ENCODE results near the gene DAB1.

Gene DAB1

GRCh38 chr1:57012315-57012714, 411.5 kb downstream of the DAB1 start:
- no peak for DNase-seq

GRCh38 chr1:57010511-57010910, 413.3 kb downstream of the DAB1 start:
- no peak for DNase-seq

- DNase-seq = no peak
Measured at GRCh38 chr1:57007948-57008347, 415.9 kb downstream of the DAB1 start.

- no peak for DNase-seq
Measured at GRCh38 chr1:57007472-57007871, 416.4 kb downstream of the DAB1 start.

- DNase-seq = no peak
Measured at GRCh38 chr1:57003398-57004139, 420.3 kb downstream of the DAB1 start.

DNA sequence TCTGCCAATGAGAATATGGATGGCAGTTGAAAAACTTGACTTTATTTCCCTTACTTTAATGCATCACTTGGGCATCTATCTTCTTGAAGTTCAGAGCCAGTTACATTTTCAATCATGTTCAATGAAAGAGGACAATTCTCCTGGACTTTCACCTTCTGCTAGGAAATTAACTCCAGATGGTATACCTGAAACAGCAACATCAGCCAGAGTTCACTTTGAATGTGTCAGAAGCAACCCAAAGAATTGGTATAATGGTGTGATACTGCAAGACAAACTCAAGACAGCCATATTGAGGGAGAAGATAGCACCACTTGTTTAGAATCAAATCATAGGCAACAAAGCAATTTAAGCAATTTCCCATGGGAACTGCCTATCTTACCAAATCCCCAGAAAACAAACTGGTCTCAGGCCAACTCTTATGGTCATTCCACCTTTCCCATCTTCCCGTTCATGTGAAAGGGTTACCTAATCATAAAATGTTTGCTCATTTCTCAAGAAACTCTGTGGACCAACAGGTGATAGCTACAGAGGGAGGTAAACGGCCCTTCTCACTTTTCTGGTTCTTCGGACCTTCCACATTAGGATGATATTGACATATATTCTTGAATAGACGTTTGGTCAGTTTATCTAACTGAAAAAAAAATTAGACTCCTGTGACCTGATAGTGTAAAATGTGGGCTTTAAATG, 428.3 kb downstream of the DAB1 start:
- no peak for DNase-seq

GRCh38 chr1:56993475-56993874, 430.4 kb downstream of the DAB1 start:
- DNase-seq = no peak

DNA sequence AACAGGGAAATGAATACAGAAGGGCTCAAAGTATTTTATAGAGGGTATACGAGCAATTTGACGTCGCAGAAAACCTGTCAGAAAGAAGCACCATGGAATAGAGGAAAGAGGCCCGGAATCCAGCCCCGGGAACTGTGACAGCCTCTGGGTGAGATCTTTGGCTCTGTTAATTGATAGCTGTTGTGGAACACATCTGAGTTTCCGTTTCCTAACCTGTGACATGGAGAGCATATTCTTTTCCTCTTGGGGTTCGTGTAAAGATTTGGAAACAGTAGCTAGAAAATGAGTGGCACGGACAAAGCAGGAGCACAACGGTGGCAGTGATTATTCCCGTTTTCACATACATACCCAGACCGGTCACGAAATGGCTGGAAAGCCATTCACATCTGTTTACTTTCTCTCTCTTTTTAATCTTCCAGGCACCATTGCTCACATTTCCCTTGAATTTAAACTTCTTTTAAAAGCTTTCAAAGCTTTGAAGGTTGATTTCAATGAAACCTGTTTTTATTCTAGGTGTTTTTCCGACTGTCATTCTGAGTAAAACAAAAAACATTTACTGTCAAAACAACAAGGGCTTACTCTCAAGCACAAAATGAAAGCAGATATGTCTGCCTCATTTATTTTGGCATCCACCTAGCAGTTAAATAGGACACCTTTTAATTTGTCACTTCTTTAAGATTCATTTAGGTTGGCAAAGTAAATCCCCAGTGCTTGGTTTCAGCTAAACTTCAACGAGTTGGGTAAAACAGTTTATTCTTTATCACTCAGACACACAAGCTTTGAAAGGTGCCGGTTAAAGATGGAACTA, 431.3 kb downstream of the DAB1 start:
- DNase-seq = no peak

DNA sequence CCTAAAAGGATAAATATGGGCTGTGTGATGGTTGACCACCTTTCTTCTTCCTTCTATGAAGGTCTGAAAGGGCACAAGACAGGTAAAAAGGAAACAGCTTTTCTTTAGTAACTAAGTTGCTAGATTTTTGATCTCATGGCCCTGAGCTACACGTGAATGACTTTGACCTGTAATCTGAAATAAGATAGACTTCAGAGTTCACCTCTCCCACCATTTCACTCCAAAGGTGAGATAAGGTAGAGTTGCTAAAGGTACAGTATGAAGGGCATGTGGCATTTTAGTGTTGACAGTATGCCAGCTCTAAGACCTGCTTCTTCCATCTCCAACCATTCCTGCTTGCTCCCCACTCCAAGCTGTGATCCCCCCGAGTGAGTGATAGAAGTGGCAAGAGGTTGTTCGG, 432.3 kb downstream of the DAB1 start:
- no peak for DNase-seq

GRCh38 chr1:56986397-56986796, 437.5 kb downstream of the DAB1 start:
- DNase-seq = no peak

- DNase-seq = no peak
Measured at GRCh38 chr1:56985857-56986256, 438.0 kb downstream of the DAB1 start.

GRCh38 chr1:56983484-56983883, 440.4 kb downstream of the DAB1 start:
- no peak for DNase-seq

DNA sequence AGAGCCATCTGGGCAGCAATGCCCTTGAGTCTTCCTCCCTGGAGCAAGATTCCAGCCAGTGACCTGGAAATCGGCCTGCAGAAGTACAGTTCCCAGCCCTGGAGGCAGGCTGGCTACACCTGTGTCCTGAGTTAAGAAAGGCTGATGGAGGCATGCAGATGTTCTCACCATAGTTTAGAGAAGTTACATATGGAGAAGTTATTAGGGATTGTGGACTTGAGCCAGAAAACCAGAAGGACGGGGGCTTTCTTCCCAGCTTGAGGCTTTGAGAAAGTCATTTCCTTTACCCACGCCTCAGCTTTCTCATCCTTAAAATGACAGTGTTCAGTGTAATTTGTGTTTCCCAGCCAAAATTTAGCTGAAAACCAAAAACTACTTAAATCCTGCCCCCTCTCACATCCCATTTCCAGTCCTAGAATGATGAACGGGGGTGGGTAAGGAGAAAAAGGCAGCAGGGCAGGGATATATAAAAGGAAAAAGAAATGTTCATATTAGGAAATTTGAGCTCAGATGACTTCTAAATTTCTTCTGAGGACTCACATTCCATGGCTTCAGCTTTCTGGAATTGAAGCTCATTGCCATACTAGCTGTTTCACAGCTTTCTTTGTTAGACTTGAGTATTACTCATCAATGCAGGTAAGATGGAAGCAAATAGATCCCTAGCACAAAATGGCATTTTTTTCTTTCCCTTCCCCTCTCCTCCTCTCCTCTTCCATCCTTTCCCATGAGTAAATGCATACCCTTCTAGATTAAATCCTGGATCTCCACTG, 443.7 kb downstream of the DAB1 start:
- DNase-seq = no peak

- no peak for DNase-seq
Measured at GRCh38 chr1:56978819-56979218, 445.0 kb downstream of the DAB1 start.

DNA sequence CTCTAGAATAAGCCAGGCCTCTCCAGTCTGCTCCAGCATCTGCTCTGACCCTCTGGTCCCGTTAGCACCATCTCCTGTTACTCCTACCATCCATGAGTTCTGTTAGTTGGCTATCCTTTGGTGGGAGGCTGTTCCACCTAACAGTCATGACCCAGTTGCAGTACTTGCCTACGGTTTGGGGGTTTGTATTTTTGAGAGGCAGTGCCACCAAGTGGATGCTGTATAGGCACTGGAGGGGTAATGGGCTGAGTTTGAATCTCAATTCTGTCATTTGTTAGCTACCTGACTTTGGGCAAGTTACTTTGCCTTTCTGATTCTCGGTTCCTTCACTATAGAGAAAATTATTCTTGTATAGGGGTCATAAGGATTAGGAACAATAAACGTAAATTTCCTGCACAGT, 445.9 kb downstream of the DAB1 start:
- DNase-seq = no peak

- DNase-seq = no peak
Measured at GRCh38 chr1:56975446-56975845, 448.4 kb downstream of the DAB1 start.

- DNase-seq = no peak
Measured at GRCh38 chr1:56973923-56974742, 449.7 kb downstream of the DAB1 start.

GRCh38 chr1:56972976-56973375, 450.9 kb downstream of the DAB1 start:
- no peak for DNase-seq

DNA sequence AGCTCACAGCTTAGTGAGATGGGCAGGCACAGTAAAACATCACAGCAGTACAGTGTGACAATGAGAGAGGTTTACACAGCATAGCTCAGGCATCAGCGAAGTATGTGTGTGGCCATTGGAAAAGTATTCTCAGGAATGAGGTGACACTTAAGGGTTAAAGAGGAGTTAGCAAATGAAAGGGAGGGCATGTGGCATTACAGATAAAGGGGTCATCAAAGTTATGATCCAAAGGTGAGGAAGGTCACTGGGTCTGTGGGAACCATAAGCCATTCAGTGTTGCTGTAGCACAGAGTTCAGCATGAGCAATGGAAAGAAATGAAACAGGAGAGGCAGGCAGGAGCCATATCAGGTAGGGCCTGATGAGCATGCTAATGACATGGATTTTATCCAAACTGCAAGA, 453.6 kb downstream of the DAB1 start:
- DNase-seq = no peak

DNA sequence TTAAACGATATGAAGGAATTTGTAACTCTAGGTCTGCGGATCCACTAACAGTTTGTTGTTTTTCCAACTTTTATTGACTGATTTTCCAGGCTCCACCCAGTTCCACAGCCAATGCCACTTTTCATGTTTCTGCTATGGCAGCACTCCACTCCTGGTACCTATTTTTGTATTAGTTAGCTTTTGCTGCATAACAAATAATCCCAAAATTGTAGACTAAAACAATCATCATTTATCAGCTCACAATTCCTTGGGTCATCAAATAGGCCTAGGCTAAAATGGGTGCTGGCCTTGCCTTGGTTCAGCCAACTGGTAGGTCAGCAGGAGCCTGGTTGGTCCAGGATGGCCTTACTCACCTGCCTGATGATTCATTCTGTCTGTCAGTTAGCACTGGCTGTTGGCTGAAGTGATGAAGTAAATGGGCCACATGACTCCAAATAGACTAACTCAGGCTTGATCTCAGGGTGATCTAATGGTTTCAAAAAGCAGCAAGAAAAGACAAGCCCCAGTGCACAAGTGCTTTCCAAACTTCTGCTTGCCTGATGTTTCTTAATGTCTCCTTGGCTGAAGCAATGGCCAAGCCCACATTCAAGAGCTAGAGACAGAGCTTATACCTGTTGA, 454.9 kb downstream of the DAB1 start:
- DNase-seq = no peak
